ENCODE results near the gene OR5K1.

Gene OR5K1

GRCh38 chr3:98462901-98463300 is at the start of gene OR5K1:
Gene OR5K1 (plus strand): TSS chr3:98463201. CDS start chr3:98469577, 6,376 bp downstream.
- no peak for DNase-seq (ENCODE audit: low spot score)
- FAIRE-seq: no peak

- no peak for DNase-seq (ENCODE audit: low spot score)
- no peak for FAIRE-seq
These were observed 30.4 kb upstream of the OR5K1 start for GRCh38 chr3:98432575-98432974.

- no peak for DNase-seq (ENCODE audit: low spot score)
- no peak for FAIRE-seq
These were observed 29.2 kb upstream of the OR5K1 start for GRCh38 chr3:98433764-98434163.

GRCh38 chr3:98434412-98434811 is 28.6 kb upstream of the OR5K1 start:
- DNase-seq (ENCODE audit: low spot score) (no peak), FAIRE-seq (no peak)

GRCh38 chr3:98440283-98440682 is 22.7 kb upstream of the OR5K1 start:
- no peak for FAIRE-seq
- DNase-seq (ENCODE audit: low spot score): no peak

- DNase-seq (ENCODE audit: low spot score) (no peak), FAIRE-seq (no peak)
These were observed 17.0 kb upstream of the OR5K1 start for GRCh38 chr3:98445949-98446406.

- no peak for DNase-seq (ENCODE audit: low spot score)
- no peak for FAIRE-seq
These were observed 13.3 kb upstream of the OR5K1 start for GRCh38 chr3:98449606-98450193.

GRCh38 chr3:98450372-98450771 is 12.6 kb upstream of the OR5K1 start:
- DNase-seq (ENCODE audit: low spot score): no peak
- no peak for FAIRE-seq

- FAIRE-seq (no peak), DNase-seq (ENCODE audit: low spot score) (no peak)
These were observed 9.2 kb upstream of the OR5K1 start for GRCh38 chr3:98453827-98454226.

GRCh38 chr3:98454929-98455328 is 8.1 kb upstream of the OR5K1 start:
- FAIRE-seq (no peak), DNase-seq (ENCODE audit: low spot score) (no peak)

GRCh38 chr3:98457543-98457942 is 5.5 kb upstream of the OR5K1 start:
- FAIRE-seq: no peak

GRCh38 chr3:98460220-98460619 is 2.8 kb upstream of the OR5K1 start:
- DNase-seq (ENCODE audit: low spot score): no peak
- FAIRE-seq: no peak

More at GRCh38 chr3:98457543-98457942, 5.5 kb upstream of the OR5K1 start:
- no peak for DNase-seq (ENCODE audit: low spot score)

- DNase-seq (ENCODE audit: low spot score) (no peak), FAIRE-seq (no peak)
These were observed 19.9 kb downstream of the OR5K1 start for GRCh38 chr3:98482717-98483482.

GRCh38 chr3:98483626-98484025 is 20.6 kb downstream of the OR5K1 start:
- DNase-seq (ENCODE audit: low spot score) (no peak), FAIRE-seq (no peak)

- DNase-seq (ENCODE audit: low spot score) (no peak), FAIRE-seq (peak; percentile 79)
These were observed 34.4 kb downstream of the OR5K1 start, which contains the start of gene OR5K2 for GRCh38 chr3:98497381-98497780. Gene OR5K2 (plus strand): TSS chr3:98497681. CDS start chr3:98497681, 0 bp downstream.

- no peak for DNase-seq (ENCODE audit: low spot score)
- no peak for FAIRE-seq
These were observed 37.0 kb downstream of the OR5K1 start for GRCh38 chr3:98500019-98500418.

GRCh38 chr3:98501270-98501669 is 38.3 kb downstream of the OR5K1 start:
- FAIRE-seq: no peak

GRCh38 chr3:98501863-98502576 is 39.0 kb downstream of the OR5K1 start:
- DNase-seq (ENCODE audit: low spot score) (no peak), FAIRE-seq (no peak)

More at GRCh38 chr3:98501270-98501669, 38.3 kb downstream of the OR5K1 start:
- no peak for DNase-seq (ENCODE audit: low spot score)

GRCh38 chr3:98504539-98504938 is 41.5 kb downstream of the OR5K1 start:
- FAIRE-seq: no peak
- DNase-seq (ENCODE audit: low spot score): peak; percentile 14

- FAIRE-seq (no peak), DNase-seq (ENCODE audit: low spot score) (no peak)
These were observed 45.6 kb downstream of the OR5K1 start for GRCh38 chr3:98508582-98508981.

GRCh38 chr3:98512576-98512975 is 49.6 kb downstream of the OR5K1 start:
- DNase-seq (ENCODE audit: low spot score) (no peak), FAIRE-seq (no peak)

GRCh38 chr3:98513091-98513511 is 50.1 kb downstream of the OR5K1 start:
- DNase-seq (ENCODE audit: low spot score) (no peak), FAIRE-seq (no peak)
